GM19043 (cell line): ENCODE data around the gene RERE.
"Not testable (repeated sequence)": the region's sequence is repeated elsewhere in the genome, so short reads cannot be mapped to it uniquely, and the experiment has no call there.

Experiments
- ATAC-seq: cut with Tn5 transposase; IDR thresholded peaks from one replicate; pipeline ENCODE4 v1.9.1; 2021; ENCODE audit warnings: low read depth; ENCODE audit not compliant: unreplicated experiment

Gene RERE

DNA sequence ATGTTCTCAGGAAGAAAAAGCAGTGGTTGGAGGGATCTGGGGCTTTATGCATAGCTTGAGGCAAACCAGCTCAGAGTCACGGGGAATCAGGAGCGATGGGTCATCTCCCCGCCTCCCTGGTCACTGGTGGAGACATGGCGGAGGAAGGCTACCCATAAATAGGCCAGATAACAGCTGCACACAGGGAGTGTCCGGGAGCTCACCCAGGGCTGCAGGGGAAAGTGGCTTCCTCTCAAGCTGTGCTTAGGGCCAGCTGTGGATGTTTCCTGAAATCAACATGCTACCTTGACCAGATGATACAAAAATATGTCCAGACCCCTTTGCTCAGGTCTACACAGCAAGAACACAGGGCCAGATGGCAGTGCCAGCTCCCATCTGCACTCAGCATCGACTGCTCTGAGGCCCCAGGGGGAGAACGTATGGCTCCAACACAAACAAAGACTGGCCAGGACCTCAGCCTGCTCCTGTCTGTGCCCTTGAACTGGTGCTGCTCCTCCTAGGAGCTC is 27.1 kb upstream of the RERE start:
- ATAC-seq = no peak

DNA sequence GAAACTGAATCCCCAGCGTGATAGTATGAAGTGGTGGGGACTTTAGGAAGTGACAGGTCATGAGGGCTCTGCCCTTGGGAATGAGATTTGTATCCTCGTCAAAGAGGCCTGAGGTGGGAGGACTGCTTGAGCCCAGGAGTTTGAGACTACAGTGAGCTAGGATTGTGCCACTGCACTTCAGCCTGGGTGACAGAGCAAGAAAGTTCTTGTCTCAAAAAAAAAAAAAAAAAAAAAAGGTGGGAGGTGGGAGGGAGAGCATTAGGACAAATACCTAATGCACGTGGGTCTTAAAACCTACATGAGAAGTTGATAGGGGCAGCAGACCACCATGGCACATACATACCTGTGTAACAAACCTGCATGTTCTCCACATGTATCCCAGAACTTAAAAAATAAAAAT is 24.0 kb upstream of the RERE start:
- no peak for ATAC-seq

DNA sequence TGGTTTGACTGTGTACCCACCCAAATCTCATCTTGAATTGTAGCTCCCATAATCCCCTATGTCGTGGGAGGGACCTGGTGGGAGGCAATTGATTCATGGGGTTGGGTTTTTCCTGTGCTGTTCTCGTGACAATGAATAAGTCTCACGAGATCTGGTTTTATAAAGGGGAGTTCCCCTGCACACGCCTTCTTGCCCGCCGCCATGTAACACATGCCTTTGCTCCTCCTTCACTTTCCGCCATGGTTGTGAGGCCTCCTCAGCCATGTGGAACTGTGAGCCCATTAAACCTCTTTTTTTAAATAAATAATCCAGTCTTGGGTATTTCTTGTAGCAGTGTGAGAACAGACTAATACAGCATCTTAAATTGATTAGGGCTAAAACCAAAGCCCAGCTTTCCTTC is 22.6 kb upstream of the RERE start:
- ATAC-seq = no peak

DNA sequence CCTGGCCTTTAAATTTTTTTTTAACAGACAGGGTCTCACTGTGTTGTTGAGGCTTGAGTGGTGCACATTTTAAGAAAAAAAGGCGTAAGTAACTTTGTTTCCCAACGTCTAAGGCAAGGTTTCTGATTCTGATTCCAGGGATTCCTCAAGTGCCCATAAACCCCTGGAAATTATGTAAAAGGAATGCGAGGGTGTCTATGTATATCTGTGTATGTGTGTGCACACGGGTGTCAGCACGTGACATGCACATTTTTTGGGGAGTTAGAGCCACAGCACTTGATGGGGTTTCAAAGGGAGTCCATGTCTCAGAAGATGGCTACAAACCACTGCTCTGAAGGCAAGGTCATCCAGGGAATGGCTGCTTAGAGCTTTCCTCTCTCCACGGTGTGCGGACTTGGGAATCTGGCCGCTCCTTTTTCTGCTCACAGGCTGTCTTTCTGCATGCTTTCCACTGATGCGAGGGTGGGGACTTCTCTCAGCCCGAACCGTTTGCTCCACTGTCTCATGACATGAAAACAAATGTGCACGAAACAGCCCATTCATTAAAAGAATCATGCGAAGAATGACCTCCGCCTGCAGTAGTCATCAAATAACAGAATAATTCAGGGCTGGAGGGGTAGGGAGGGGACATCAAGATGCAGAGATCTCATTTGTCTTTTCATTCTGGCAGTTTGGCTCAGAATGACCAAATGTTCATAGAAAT is 18.7 kb upstream of the RERE start:
- ATAC-seq = no peak

DNA sequence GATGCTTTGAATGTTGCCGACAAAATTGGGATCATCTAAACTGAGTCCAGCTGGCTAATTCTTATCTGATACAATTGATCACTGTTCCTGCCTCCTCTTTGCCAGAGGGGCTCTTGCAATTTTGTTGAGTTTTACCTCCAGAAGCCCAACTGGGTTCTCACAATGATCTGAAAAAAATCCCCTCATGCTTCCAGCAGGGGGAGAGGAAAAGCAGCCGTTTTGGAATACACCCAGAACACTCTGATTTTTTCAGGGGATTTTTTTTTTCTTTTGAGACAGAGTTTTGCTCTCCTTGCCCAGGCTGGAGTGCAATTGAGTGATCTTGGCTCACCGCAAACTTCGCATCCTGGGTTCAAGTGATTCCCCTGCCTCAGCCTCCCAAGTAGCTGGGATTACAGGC is 13.9 kb upstream of the RERE start:
- ATAC-seq = no peak

DNA sequence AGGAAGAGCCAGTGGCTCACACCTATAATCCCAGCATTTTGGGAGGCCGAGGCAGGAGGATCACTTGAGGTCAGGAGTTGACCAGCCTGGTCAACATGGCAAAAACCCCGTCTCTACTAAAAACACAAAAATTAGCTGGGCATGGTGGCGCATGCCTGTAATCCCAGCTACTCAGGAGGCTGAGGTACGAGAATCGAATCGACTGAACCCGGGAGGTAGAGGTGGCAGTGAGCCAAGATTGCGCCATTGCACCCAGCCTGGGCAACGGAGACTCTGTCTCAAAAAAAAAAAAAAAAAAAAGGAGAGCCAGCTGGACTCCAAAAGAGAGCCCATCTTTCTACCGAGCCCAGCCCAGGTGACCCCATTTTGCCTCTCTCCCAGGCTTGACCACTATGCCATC is 13.3 kb upstream of the RERE start:
- ATAC-seq = not testable (repeated sequence)

DNA sequence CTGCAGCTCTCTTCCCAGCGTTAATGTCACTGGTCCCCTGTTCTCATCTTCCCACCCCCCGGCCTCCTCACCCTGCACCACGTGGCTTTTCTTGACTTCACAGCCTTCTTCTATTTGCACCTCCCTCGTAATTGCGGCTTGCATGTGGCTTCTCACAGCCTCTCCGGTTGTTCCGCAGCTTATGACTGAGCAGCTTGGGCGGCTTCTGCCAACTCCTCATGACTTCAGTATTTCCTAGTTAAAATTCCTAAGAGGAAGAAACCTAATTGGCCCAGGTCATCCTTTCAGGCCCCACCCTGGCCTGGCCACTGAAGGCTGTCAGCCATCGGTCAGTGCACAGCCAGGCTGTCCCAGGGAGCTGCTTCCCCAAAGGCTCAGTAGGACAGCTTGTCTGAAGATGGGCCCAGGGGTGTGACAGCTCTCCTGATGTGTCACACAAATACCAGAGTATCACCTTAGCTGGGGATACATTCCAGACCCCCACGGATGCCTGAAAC is 8.6 kb upstream of the RERE start:
- no peak for ATAC-seq

DNA sequence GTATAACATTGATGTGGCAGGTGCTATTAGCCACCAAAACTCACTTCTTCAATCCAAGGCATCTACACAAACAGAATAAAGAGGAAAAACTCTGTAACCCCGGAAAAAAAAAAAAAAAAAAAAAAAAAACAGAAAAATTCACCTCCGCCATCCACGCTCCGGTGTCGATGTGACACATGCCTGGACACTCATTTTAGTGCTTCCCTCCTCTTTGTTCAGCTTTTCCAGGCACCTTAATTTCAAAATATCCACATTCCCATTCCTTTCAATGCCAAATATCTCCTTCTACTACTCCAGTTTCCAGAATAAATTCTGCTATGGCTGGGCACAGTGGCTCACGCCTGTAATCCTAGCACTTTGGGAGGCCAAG is 5.8 kb upstream of the RERE start:
- ATAC-seq = no peak

DNA sequence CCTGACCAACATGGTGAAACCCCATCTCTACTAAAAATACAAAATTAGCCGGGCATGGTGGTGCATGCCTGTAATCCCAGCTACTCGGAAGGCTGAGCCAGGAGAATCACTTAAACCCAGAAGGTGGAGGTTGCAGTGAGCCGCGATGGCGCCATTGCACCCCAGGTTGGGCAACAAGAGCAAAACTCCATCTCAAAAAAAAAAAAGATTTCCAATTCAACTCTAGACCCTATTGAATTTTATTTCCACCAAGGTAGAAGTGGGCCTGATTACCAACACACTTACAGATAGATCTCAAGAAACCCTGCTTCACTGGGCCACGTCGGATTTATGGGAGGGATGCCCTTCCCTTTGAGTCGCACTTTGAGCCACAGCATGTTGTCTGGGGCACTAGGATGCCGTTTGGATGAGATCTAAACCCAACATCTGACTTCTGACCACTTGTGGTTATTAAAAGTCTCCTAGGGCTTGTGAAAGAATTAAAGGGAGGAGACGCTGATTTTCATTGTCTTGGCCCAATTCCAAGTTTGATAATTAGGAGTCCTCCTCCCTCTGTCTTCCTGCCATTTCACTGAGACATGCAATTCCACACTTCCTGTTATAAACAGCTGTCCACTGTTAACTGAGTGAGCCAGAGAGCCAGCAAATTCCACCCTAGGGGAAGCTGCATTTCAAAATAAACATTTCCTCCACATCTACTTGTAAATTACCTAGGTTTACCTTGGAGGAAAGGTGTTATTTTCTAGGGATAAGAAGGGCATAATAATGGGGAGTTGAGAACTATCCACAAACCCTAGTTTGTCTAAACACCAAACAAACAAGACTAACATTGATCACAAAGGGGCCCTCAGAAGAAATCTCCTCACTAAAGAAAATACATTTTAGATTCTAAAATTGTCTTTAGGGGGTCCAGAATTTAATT is 5.2 kb upstream of the RERE start:
- no peak for ATAC-seq

DNA sequence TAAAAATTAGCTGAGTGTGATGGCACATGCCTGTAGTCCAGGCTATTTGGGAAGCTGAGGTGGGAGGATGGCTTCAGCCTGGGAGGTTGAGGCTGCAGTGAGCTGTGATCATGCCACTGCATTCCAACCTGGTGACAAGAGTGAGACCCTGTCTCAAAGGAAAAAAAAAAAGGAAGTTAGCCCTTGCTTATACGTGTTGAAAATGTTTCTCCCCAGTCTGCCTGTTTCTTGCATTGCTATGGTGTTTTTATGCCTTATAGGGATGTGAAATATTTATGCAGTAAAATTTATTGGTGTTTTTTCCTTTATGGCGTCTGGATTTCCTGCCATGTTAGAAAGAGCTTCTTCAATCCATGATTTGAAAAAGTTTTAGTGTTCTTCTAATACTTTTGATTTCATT is 3.6 kb upstream of the RERE start:
- no peak for ATAC-seq

DNA sequence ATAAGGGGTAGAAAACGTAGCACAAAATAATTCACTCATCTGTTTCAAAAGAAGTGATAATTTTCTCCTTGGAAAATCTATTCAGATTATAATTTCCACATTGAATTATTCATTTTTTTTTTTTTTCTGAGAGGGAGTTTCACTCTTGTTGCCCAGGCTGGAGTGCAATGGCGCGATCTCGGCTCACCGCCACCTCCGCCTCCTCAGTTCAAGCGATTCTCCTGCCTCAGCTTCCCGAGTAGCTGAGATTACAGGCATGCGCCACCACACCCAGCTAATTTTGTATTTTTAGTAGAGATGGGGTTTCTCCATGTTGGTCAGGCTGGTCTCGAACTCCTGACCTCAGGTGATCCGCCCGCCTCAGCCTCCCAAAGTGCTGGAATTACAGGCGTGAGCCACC is 1.3 kb upstream of the RERE start:
- ATAC-seq = not testable (repeated sequence)

DNA sequence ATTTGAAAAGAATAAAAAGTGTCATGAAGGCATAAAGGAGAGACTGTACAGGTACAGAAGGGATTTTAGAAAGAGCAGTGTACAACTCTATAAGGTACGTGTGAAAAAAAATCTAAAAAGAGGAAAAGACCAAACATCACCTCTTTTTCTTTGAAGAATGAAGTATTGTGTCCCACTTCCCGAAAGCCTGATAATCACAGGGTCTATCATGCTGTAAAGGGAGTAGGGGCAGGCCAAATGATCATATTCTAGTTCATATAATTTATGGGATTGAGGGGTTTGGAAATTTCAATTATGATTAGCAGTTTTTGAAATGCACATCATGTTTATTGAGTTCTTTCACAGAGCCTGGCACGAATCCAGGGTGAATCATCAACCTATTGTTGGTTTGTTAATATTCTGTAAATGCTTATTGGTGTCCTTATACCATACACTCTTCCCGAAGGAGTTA is 910 bp upstream of the RERE start:
- ATAC-seq = no peak

DNA sequence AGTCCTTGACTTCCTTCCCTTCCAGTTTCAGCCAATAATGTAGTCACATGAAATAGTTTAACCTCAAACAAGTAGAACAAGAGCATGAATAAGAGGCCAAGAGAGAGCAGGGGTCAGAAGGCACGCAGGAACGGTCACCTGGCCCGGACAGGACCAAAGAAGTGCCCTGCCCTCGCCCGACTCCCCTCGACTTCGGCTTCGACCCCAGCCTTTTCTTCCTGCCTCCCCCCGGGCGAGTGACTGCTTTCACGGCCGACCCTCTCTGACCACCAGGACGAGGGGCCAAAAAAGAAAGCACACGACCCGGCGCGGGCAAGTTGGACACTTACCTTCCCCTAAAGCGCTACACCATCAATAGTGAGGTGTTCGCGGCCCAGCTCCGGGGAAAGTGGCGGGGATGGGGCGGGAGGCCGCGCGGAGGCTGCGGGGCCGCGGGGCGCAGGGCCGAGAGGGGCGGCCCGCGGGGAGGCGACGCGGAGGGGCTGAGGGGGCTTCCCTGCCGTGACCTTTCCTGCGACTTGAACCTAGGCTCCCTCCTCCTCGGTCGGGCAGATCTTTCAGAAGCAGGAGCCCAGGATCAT is 519 bp downstream of the RERE start:
- ATAC-seq = no peak

DNA sequence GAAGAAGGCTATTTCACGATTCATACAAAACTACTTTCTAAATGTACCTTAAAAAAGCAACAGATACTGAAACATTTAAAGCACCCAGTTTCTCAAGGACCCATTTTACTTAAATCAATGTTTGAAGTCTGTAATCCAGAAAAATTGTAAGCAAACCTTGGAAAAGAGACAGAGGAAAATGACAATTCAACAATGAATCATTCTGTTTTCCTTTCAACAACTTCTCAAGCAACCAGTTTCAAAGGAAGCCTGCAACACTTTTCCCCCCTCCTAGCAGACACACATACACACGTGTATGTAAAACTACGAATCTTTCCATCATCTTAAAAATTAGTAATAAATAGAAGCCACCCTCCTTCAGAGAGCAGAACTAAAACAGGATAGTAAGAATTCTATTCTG is 1.2 kb downstream of the RERE start:
- ATAC-seq = no peak

DNA sequence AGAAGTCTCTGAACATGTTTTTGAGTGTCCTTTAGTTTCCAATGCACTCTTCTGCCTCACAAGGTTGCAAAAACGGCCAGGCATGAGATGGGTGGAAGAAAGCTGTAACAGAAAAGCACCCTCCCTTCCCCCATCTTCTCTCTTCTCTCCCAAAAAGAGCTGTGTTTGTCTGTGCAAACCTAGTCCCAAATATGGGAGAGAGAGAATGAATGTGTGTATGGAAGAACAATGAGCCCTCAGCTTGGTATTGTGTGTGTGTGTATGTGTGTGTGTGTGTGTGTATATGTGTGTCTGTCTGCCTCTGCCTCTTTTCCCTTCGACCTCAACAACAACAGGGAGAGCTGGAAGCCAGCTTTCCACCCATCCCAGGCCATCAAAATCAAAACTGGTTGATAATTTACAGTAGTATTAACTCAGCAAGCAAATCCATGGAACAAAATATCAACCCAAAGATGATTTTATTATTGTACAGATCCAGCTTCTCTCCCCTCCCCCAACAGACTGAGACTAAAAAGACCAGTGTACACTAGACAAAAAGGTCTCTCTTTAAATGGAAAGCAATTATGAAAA is 1.8 kb downstream of the RERE start:
- no peak for ATAC-seq

DNA sequence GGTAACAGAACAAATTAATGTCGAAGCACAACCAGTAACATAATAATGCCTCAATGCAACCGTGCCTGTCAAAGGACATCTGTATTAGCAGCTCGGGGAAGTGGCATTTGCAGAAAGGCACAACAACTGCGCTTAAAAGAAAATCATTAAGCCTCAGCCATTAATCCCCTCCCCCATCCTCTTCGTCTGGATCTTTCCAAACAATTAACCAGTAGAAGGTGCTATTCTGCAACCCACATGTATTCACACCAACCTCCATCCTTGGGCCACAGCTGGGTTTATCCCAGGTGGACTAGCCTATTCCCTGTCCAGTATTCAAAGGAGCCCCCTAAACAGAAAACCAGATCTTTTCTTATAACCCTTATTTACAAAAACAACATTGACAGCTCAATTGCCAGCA is 2.6 kb downstream of the RERE start:
- ATAC-seq = no peak

DNA sequence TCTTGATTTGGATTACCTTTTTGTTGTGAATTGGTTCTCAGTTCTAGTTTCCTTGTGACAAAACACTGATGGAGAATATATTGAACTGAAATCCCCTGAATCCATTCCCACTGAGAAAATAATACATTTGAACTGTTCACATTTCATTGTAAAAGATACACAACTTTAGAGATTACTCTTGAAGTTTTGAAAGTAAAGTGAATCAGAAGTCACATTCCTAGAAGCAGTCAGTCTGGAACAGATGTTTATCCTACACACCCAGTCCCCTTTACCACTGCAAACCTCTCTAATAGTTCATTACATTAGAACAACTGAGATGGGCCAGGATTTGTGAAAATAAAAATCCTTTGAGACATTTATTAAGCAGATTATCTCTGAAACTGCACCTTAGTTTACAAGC is 3.4 kb downstream of the RERE start:
- no peak for ATAC-seq

DNA sequence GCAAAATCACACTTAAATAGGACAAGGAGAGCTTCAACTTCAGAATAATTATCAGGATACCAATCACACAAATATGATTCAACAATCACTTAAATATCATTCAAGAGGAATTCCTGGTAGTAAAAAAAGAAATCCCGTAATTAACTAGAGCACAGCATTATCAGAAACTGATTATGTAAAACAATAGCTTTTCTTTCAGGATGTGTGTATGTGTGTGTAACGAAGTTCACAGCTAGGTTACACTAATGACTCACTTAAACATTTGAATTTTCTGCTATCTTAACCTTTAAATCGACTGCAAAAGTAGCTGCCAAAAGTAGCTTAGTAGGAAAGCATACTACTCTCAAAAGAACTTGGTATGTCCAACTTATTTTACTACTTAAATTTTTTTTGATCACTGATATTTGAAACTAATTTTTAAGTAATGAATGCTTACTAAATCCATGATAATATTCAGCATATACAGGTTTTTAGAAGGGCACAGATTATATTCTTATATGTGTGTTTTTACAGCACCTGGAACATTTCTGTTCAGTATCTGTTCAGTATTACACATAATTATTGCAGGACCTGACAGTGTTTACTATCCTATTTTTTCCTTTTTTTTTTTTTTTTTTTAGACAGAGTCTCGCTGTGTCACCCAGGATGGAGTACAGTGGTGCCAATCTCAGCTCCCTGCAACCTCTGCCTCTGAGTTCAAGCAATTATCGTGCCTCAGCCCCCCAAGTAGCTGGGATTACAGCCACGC is 4.2 kb downstream of the RERE start:
- ATAC-seq = no peak

DNA sequence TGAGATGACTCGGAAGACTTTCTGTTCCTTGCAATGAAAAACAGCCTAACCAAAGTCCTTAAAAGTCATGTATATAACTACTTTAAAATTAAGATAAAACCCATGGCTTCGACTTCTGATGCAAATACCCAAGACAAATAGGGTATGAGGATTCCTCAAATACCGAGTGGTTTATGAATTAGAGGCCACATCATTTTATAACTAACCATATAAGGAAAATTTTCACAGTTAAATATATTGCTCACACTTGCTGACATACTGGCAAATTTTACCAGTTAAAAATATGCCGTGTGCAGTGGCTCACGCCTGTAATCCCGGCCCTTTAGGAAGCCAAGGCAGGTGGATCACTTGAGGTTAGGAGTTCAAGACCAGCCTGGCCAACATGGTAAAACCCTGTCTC is 5.4 kb downstream of the RERE start:
- ATAC-seq = no peak

DNA sequence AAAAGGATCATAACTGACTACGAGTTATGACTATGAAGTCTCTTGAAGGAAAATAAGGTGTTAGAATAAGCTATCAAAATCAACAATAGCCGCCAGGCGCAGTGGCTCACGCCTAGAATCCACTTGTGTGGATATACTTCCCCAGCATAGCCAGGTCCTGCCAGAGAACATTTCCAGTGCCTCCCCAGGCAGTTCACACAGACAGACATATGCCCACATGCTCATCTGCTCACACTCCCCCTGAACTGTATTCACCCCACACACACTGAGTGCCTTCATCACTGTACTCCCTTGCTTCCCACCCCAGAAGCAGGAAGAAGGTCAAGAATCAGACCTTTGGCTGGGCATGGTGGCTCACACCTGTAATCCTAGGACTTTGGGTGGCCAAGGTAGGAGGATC is 6.5 kb downstream of the RERE start:
- no peak for ATAC-seq
